Right cardiac atrium (tissue), 5 donors: ENCODE results near the gene ATP13A3. TPM values are rescaled to one million over a fixed set of nuclear protein-coding genes. Genes with fewer than 3 reads are reported as not detected.
"Not testable (repeated sequence)": the region's sequence is repeated elsewhere in the genome, so short reads cannot be mapped to it uniquely, and the experiment has no call there.

Experiments
- ATAC-seq, 2 donors: fragments of 200-7000 bp; cut with Tn5 transposase; one replicate each; pipeline versions ENCODE4 v1.8.0 to v1.9.1; 2020; ENCODE audit warnings: moderate library complexity in 2 of 2, mild to moderate bottlenecking in 1 of 2
- DNase-seq, 3 donors: peaks; one replicate each; pipeline ENCODE4 v3.0.0-alpha.2; 2020
- H3K27ac ChIP-seq: one replicate; pipeline ENCODE4 v1.5.1; 2013; ENCODE audit warnings: mild to moderate bottlenecking, low read length, control low read depth, moderate library complexity
- H3K27me3 ChIP-seq: one replicate; pipeline ENCODE4 v1.6.1; 2013; ENCODE audit not compliant: control insufficient read depth, insufficient read depth
- H3K4me1 ChIP-seq: one replicate; pipeline ENCODE4 v1.6.1; 2013; ENCODE audit warnings: low read length; ENCODE audit not compliant: control insufficient read depth, insufficient read depth
- H3K4me3 ChIP-seq: one replicate; pipeline ENCODE4 v1.5.1; 2013; ENCODE audit warnings: low read length, control low read depth
- H3K9me3 ChIP-seq: one replicate; pipeline ENCODE4 v1.6.1; 2013; ENCODE audit warnings: low read length; ENCODE audit not compliant: control insufficient read depth
- WGBS: extraction: QIAGEN DNeasy Blood & Tissue Kit; methylation state at CpG from one replicate; pipeline ENCODE4 v1.1.7; 2013; 5-methylcytosine and 5-hydroxymethylcytosine counted together
- intact Hi-C, 4 donors: fragments of 100-400 bp; cut with DNase I; formaldehyde crosslinking; loops; one replicate each; pipeline versions ENCODE4 v1.11.0 to v1.14.0; 2022 to 2023
- polyA plus RNA-seq: library from polyadenylated mRNA; stranded (reverse); fragments of 200-250 nt; gene quantifications from one replicate; pipeline ENCODE4 v1.2.3, GENCODE V29; 2013
- total RNA-seq, 4 donors: library from RNA; stranded (reverse); fragmentation: NEBNext Ultra II Directional; extraction: Animal tissue kit (Norgen Biotek cat#: 25700); gene quantifications; one replicate each; pipeline ENCODE4 v1.2.1, GENCODE V29; 2021
- donor health status: healthy with polysubstance abuse.
- donor health status: DM: no; HTN: yes; CAD: no.
- donor health status: DM: no; HTN: no; CAD: no.
- donor health status: DM: no; HTN: yes; CAD: no; lungs with severe emphysema.
- donor health status: DM: yes; HTN: yes; CAD: no.

The ATP13A3 gene
- total and polyA plus RNA-seq, 5 donors: 28.2 to 194 (median 93.4) TPM

- WGBS: 85% methylated on average over 6 of the region's 6 CpGs
- H3K27ac ChIP-seq, intact Hi-C loops, ATAC-seq, H3K4me1 ChIP-seq, H3K9me3 ChIP-seq, H3K27me3 ChIP-seq, H3K4me3 ChIP-seq, DNase-seq: not testable (repeated sequence)
Observed at GRCh38 chr3:194499516-194499915, 12.7 kb upstream of the ATP13A3 start.

GRCh38 chr3:194497799-194498575 is 11.2 kb upstream of the ATP13A3 start:
- ATAC-seq: peak; percentile 82 to 91
- WGBS: 79% methylated on average over 8 of the region's 8 CpGs
- intact Hi-C loops: no loop called here
- Histone ChIP-seq H3K4me1 (peaks cover 6% of the 10 kb centered on the region), H3K4me3 (no peak overlapping the region), H3K27ac (peak overlapping the region; percentile 1), H3K9me3 (no peaks in the 10 kb centered on the region), H3K27me3 (no peaks in the 10 kb centered on the region)
- DNase-seq: peak in 1 of 3 donors; percentile 33

- DNase-seq: no peak
- intact Hi-C loops: no loop called here
- no peaks in the 10 kb centered on the region for H3K27me3 ChIP-seq
- ATAC-seq: no peak
- 65% methylated on average over 7 of the region's 7 CpGs for WGBS
- H3K9me3 ChIP-seq: no peaks in the 10 kb centered on the region
- H3K4me3 ChIP-seq: no peak overlapping the region
- peaks cover 6% of the 10 kb centered on the region for H3K4me1 ChIP-seq
- no peak overlapping the region for H3K27ac ChIP-seq
Observed at GRCh38 chr3:194496217-194496919, 9.6 kb upstream of the ATP13A3 start.

GRCh38 chr3:194494951-194495374 is 8.2 kb upstream of the ATP13A3 start:
- WGBS: 60% methylated on average over 5 of the region's 5 CpGs
- H3K4me3 ChIP-seq: no peak overlapping the region
- no peaks in the 10 kb centered on the region for H3K27me3 ChIP-seq
- ATAC-seq: no peak
- H3K9me3 ChIP-seq: no peaks in the 10 kb centered on the region
- peaks cover 6% of the 10 kb centered on the region for H3K4me1 ChIP-seq
- DNase-seq: peak in 1 of 3 donors; percentile 68
- intact Hi-C loops: no loop called here
- H3K27ac ChIP-seq: no peak overlapping the region

GRCh38 chr3:194493995-194494927 is 7.5 kb upstream of the ATP13A3 start:
- ATAC-seq, H3K4me1 ChIP-seq, intact Hi-C loops, H3K4me3 ChIP-seq, H3K27ac ChIP-seq, DNase-seq, H3K9me3 ChIP-seq, H3K27me3 ChIP-seq: not testable (repeated sequence)
- 89% methylated on average over 10 of the region's 10 CpGs for WGBS

GRCh38 chr3:194492001-194492400 is 5.2 kb upstream of the ATP13A3 start:
- DNase-seq: no peak
- no peak overlapping the region for H3K4me3 ChIP-seq
- H3K27me3 ChIP-seq: no peaks in the 10 kb centered on the region
- ATAC-seq: no peak
- no peak overlapping the region for H3K27ac ChIP-seq
- no peaks in the 10 kb centered on the region for H3K9me3 ChIP-seq
- H3K4me1 ChIP-seq: peaks cover 4% of the 10 kb centered on the region
- 81% methylated on average over 5 of the region's 5 CpGs for WGBS
- intact Hi-C loops: no loop called here

- Histone ChIP-seq H3K27me3 (no peaks in the 10 kb centered on the region), H3K4me1 (peaks cover 4% of the 10 kb centered on the region), H3K27ac (no peak overlapping the region), H3K4me3 (no peak overlapping the region), H3K9me3 (no peaks in the 10 kb centered on the region)
- WGBS: 75% methylated on average over 7 of the region's 7 CpGs
- DNase-seq (no peak), ATAC-seq (no peak)
- intact Hi-C loops: loop anchor here in 1 of 4 donors (5.0 kb wide), 1 partner anchor 82 kb away; no protein-coding TSS in a partner anchor
Observed at GRCh38 chr3:194489736-194490612, 3.2 kb upstream of the ATP13A3 start.

- DNase-seq (no peak), ATAC-seq (peak in 1 of 2 donors; percentile 2)
- Histone ChIP-seq H3K9me3 (no peaks in the 10 kb centered on the region), H3K4me3 (no peak overlapping the region), H3K27me3 (no peaks in the 10 kb centered on the region), H3K4me1 (peaks cover 4% of the 10 kb centered on the region), H3K27ac (peak overlapping the region; percentile 48)
- 52% methylated on average over 10 of the region's 10 CpGs for WGBS
- intact Hi-C loops: loop anchor here in 1 of 4 donors (5.0 kb wide), 1 partner anchor 84 kb away; no protein-coding TSS in a partner anchor
Observed at GRCh38 chr3:194488055-194488742, 1.4 kb upstream of the ATP13A3 start.

GRCh38 chr3:194487289-194488054 is 670 bp upstream of the ATP13A3 start:
- 12% methylated on average over 56 of the region's 56 CpGs for WGBS
- Histone ChIP-seq H3K4me3 (peak overlapping the region; percentile 97), H3K9me3 (no peaks in the 10 kb centered on the region), H3K27ac (peak overlapping the region; percentile 50), H3K27me3 (no peaks in the 10 kb centered on the region), H3K4me1 (peaks cover 4% of the 10 kb centered on the region)
- DNase-seq (peak; percentile 71 to 85 (median 79)), ATAC-seq (peak; percentile 46 to 67)
- intact Hi-C loops: loop anchor here in 1 of 4 donors (5.0 kb wide), 1 partner anchor 85 kb away; no protein-coding TSS in a partner anchor
